ENCODE measurements around the gene LYZL4. TPM values are rescaled to one million over a fixed set of nuclear protein-coding genes. Genes with fewer than 3 reads are reported as not detected.

LYZL4 gene
- total RNA-seq, 1 experiment from 2014 or later = not detected

DNA sequence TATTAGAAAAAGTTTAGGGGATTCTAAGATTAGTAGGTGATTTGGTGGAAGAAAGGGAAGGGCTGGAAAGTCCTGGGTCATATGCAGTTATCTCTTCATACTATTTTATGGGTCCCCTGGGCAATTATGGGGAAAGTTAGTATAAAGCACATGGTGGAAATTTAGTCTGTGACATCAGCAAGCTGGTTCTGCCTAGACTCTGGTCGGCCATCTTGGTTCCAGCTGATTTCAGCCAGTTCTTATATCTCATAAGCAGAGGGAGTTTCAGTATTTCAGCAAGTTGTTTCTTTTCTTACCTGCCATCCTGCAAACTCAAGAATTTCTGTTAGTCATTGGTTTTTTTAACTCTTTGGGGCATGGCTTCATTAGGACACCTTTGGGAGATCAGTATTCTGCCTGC is 1.0 kb upstream of the LYZL4 start:
- intact Hi-C loops (cut with micrococcal nuclease) = no loop called here
- TF ChIP-seq EZH2phosphoT487 (IDR thresholded peaks at IDR 0.05; ENCODE audit: borderline replicate concordance, low read length) = no peak
- H3K4me2 ChIP-seq (ENCODE audit: low read length) = no peak overlapping the region
- CTCF ChIA-PET = no interaction called here
- no peaks in the 10 kb centered on the region for H3K36me3 ChIP-seq (ENCODE audit: low read depth, low read length)
- POLR2A ChIA-PET (ENCODE audit: unreplicated experiment) = no interaction called here
- no peaks in the 10 kb centered on the region for H3K9me2 ChIP-seq (replicated peaks; ENCODE audit: low read length)
- DNase-seq (no peak), ATAC-seq (no peak)
- H2AFZ ChIP-seq (ENCODE audit: low read length) = no peak overlapping the region
- no peaks in the 10 kb centered on the region for H3K9me3 ChIP-seq (ENCODE audit: low read length)
- H3K4me3 ChIP-seq (ENCODE audit: low read length) = no peak overlapping the region
- no peak overlapping the region for H3K27ac ChIP-seq (ENCODE audit: low read length)
- H3K4me1 ChIP-seq (ENCODE audit: insufficient read depth, low read length) = no peaks in the 10 kb centered on the region
- no peak overlapping the region for H3K9ac ChIP-seq (ENCODE audit: low read length)
- peaks cover 62% of the 10 kb centered on the region for H3K27me3 ChIP-seq (ENCODE audit: low read length)
- BruUV-seq (replicated peaks) = no TSS peak
- no peaks in the 10 kb centered on the region for H3F3A ChIP-seq (ENCODE audit: low read length, unreplicated experiment)
- H4K20me1 ChIP-seq (ENCODE audit: low read length) = no peaks in the 10 kb centered on the region
- no peaks in the 10 kb centered on the region for H3K79me2 ChIP-seq (ENCODE audit: low read length)

DNA sequence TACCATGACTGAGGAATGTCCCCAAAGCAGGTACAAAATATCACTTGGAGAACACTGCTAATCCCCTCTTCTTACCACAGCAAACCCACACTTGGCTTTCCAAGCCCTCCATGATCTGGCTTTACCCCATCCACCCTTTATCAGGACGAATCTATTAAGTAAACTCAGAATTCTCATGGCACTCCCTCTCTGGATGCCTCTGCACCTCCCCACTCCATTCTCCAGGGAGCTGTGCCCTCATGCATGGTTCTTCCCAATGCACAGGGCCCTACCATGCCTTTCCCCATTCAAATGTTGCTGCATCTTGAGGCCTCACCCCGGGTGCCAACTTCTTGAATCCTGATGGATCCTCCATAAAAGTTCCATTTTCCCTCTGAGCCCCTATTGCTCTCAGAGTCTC is 2.3 kb downstream of the LYZL4 start:
- no peak overlapping the region for H3K4me3 ChIP-seq (ENCODE audit: low read length)
- ATAC-seq (no peak), DNase-seq (no peak)
- H2AFZ ChIP-seq (ENCODE audit: low read length) = no peak overlapping the region
- ChIA-PET POLR2A (ENCODE audit: unreplicated experiment) (no interaction called here), CTCF (no interaction called here)
- no peak overlapping the region for H3K27ac ChIP-seq (ENCODE audit: low read length)
- no peaks in the 10 kb centered on the region for H3K9me3 ChIP-seq (ENCODE audit: low read length)
- H4K20me1 ChIP-seq (ENCODE audit: low read length) = no peaks in the 10 kb centered on the region
- peaks cover 32% of the 10 kb centered on the region for H3K27me3 ChIP-seq (ENCODE audit: low read length)
- H3K4me1 ChIP-seq (ENCODE audit: insufficient read depth, low read length) = no peaks in the 10 kb centered on the region
- H3K9me2 ChIP-seq (replicated peaks; ENCODE audit: low read length) = no peaks in the 10 kb centered on the region
- no peaks in the 10 kb centered on the region for H3K36me3 ChIP-seq (ENCODE audit: low read depth, low read length)
- H3K9ac ChIP-seq (ENCODE audit: low read length) = no peak overlapping the region
- H3K79me2 ChIP-seq (ENCODE audit: low read length) = no peaks in the 10 kb centered on the region
- no peaks in the 10 kb centered on the region for H3F3A ChIP-seq (ENCODE audit: low read length, unreplicated experiment)
- TF ChIP-seq EZH2 (IDR thresholded peaks at IDR 0.05; ENCODE audit: low read length, unreplicated experiment) = no peak
- TF ChIP-seq, protein P1, sequence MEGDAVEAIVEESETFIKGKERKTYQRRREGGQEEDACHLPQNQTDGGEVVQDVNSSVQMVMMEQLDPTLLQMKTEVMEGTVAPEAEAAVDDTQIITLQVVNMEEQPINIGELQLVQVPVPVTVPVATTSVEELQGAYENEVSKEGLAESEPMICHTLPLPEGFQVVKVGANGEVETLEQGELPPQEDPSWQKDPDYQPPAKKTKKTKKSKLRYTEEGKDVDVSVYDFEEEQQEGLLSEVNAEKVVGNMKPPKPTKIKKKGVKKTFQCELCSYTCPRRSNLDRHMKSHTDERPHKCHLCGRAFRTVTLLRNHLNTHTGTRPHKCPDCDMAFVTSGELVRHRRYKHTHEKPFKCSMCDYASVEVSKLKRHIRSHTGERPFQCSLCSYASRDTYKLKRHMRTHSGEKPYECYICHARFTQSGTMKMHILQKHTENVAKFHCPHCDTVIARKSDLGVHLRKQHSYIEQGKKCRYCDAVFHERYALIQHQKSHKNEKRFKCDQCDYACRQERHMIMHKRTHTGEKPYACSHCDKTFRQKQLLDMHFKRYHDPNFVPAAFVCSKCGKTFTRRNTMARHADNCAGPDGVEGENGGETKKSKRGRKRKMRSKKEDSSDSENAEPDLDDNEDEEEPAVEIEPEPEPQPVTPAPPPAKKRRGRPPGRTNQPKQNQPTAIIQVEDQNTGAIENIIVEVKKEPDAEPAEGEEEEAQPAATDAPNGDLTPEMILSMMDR (conservative IDR thresholded peaks at IDR 0.05; ENCODE audit: low read depth, low read length) = no peak
- no peak for TF ChIP-seq EZH2phosphoT487 (IDR thresholded peaks at IDR 0.05; ENCODE audit: borderline replicate concordance, low read length)
- H3K4me2 ChIP-seq (ENCODE audit: low read length) = no peak overlapping the region
- intact Hi-C loops (cut with micrococcal nuclease) = no loop called here
- BruUV-seq (replicated peaks) = no TSS peak

DNA sequence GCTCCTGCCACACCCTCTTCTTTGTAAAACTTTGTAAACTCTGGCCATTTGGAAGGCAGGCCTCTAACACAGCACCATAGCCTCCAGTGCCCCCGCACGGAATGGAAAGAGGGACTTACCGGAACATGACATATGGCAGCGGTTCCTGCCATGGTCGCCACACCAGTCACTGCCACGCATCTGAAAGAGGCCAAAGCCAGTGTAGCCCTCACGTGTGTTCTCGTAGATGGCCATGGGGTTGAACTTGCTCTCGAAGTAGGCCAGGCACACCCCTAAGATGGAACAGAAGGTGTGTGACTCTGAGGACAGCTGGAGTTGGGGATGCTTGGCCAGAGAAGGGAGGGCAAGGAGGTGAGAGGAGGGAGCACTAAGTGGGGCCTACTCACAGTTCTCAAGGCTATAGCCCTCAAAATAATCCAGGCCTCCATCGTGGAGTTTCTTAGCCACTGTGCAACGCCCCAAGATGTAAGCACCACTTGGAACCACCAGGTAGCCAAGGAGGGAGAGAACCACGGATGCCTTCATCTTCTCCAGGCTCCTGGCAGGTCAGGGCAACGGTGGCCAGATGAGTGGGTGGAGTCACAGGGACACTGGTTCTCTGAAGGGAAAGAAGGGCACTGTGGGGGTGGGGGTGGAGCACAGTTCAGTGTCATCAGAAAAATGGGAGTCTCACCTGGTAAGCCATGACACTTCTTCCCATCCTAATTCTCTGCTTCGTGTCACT is 3.5 kb downstream of the LYZL4 start:
- ATAC-seq = no peak
- POLR2A ChIA-PET (ENCODE audit: unreplicated experiment) = no interaction called here

More for the DNA sequence above, 3.5 kb downstream of the LYZL4 start:
- CTCF ChIA-PET = no interaction called here
- H2AFZ ChIP-seq (ENCODE audit: low read length) = no peak overlapping the region
- no peaks in the 10 kb centered on the region for H3K9me2 ChIP-seq (replicated peaks; ENCODE audit: low read length)
- no peaks in the 10 kb centered on the region for H4K20me1 ChIP-seq (ENCODE audit: low read length)
- no peaks in the 10 kb centered on the region for H3K36me3 ChIP-seq (ENCODE audit: low read depth, low read length)
- TF ChIP-seq, protein P1 (conservative IDR thresholded peaks at IDR 0.05; ENCODE audit: low read depth, low read length) = no peak
- no peak for TF ChIP-seq EZH2phosphoT487 (IDR thresholded peaks at IDR 0.05; ENCODE audit: borderline replicate concordance, low read length)
- no peak for TF ChIP-seq EZH2 (IDR thresholded peaks at IDR 0.05; ENCODE audit: low read length, unreplicated experiment)
- no peaks in the 10 kb centered on the region for H3F3A ChIP-seq (ENCODE audit: low read length, unreplicated experiment)
- no peak overlapping the region for H3K9ac ChIP-seq (ENCODE audit: low read length)
- no peaks in the 10 kb centered on the region for H3K9me3 ChIP-seq (ENCODE audit: low read length)
- H3K4me1 ChIP-seq (ENCODE audit: insufficient read depth, low read length) = no peaks in the 10 kb centered on the region
- BruUV-seq (replicated peaks) = no TSS peak
- no peaks in the 10 kb centered on the region for H3K79me2 ChIP-seq (ENCODE audit: low read length)
- H3K27ac ChIP-seq (ENCODE audit: low read length) = no peak overlapping the region
- no peak overlapping the region for H3K4me2 ChIP-seq (ENCODE audit: low read length)
- intact Hi-C loops (cut with micrococcal nuclease) = no loop called here
- DNase-seq = no peak
- H3K27me3 ChIP-seq (ENCODE audit: low read length) = peaks cover 27% of the 10 kb centered on the region
- H3K4me3 ChIP-seq (ENCODE audit: low read length) = no peak overlapping the region
